K562 (cell line): ENCODE data around the gene MPHOSPH9. TPM values are rescaled to one million over a fixed set of nuclear protein-coding genes. Genes with fewer than 3 reads are reported as not detected.

Source experiments
- ATAC-seq: fragments of 200-7000 bp; cut with Tn5 transposase; 3 replicates; pipeline ENCODE4 v1.9.1; 2020; ENCODE audit warnings: moderate library complexity
- BruUV-seq: library from RNA; stranded (reverse); fragments of 400-500 nt; replicated peaks from 2 replicates; lab custom pipeline; 2021; lab: Mats Ljungman, UMichigan
- CTCF ChIA-PET: fragments of 300-600 bp; formaldehyde crosslinking; extraction: SDS; loops from one replicate; lab custom pipeline; 2021; ENCODE audit warnings: low intra/inter-chr PET ratio; lab: Yijun Ruan, JAX
- POLR2A ChIA-PET: fragments of 300-600, 350-650 bp; sonication (Branson Sonifier 250); formaldehyde crosslinking; extraction: SDS; loops from one replicate; lab custom pipeline; 2021; ENCODE audit warnings: antibody characterized with exemption, inconsistent platforms; lab: Yijun Ruan, JAX
- DNase-seq, 4 experiments: peaks; one replicate each; pipeline versions ENCODE4 v3.0.0 to v3.0.0-alpha.2; 2011 to 2018; ENCODE audit warnings: low spot score in 3 of 4, mixed read lengths in 3 of 4; ENCODE audit errors: extremely low read depth in 1 of 4
- FAIRE-seq: peaks from 2 replicates; lab custom pipeline; 2011; peaks lifted over from hg19 to GRCh38; lab: Jason Lieb, UNC
- H2AFZ ChIP-seq: 2 replicates; pipeline ENCODE4 v1.6.0; 2011; ENCODE audit warnings: low read depth, low read length, control low read depth, inconsistent platforms
- H3K27ac ChIP-seq: fragments of 200-600 bp; 3 replicates; pipeline ENCODE4 v1.8.0; 2011; ENCODE audit warnings: low read depth, mild to moderate bottlenecking, control low read depth, inconsistent platforms, low read length, moderate library complexity, mixed read lengths; ENCODE audit errors: extremely low read depth
- H3K27me3 ChIP-seq, 2 experiments: fragments of 300-600 bp in 1 of 2; 2 replicates in 1 of 2; 3 replicates in 1 of 2; pipeline versions ENCODE4 v1.6.0 to v1.8.0; 2011; ENCODE audit warnings: inconsistent platforms in 2 of 2, low read length in 2 of 2, mild to moderate bottlenecking in 1 of 2, mixed read lengths in 1 of 2, moderate library complexity in 1 of 2; ENCODE audit not compliant: control insufficient read depth in 2 of 2, insufficient read depth in 2 of 2
- H3K36me3 ChIP-seq: fragments of 300-600 bp; 3 replicates; pipeline ENCODE4 v1.8.0; 2011; ENCODE audit warnings: mild to moderate bottlenecking, low read length, inconsistent platforms; ENCODE audit not compliant: control insufficient read depth, insufficient read depth
- H3K4me1 ChIP-seq, 2 experiments: fragments of 200-600 bp in 1 of 2; replicated peaks in 1 of 2; 2 replicates in 1 of 2; 3 replicates in 1 of 2; pipeline versions ENCODE4 v1.5.1 to v1.8.0; 2011; ENCODE audit warnings: inconsistent platforms in 2 of 2, low read length in 2 of 2, mild to moderate bottlenecking in 1 of 2, mixed read lengths in 1 of 2, moderate library complexity in 1 of 2; ENCODE audit not compliant: control insufficient read depth in 2 of 2, insufficient read depth in 2 of 2
- H3K4me2 ChIP-seq: 2 replicates; pipeline ENCODE4 v1.6.1; 2011; ENCODE audit warnings: low read length, control low read depth, inconsistent platforms, mixed read lengths; ENCODE audit not compliant: insufficient read depth
- H3K4me3 ChIP-seq: fragments of 200-600 bp; sonication (generic), shearing (Covaris generic); 2 replicates; pipeline ENCODE4 v1.5.1; 2016; ENCODE audit warnings: control low read depth, inconsistent platforms
- H3K79me2 ChIP-seq: fragments of 200-600 bp; 3 replicates; pipeline ENCODE4 v1.8.0; 2011; ENCODE audit warnings: low read length, inconsistent platforms; ENCODE audit not compliant: control insufficient read depth, insufficient read depth
- H3K9ac ChIP-seq, 2 experiments: 2 replicates each; pipeline versions ENCODE4 v1.6.0 to v1.6.1; 2011; ENCODE audit warnings: low read depth in 2 of 2, low read length in 2 of 2, control low read depth in 1 of 2, inconsistent platforms in 1 of 2, mild to moderate bottlenecking in 1 of 2, mixed read lengths in 1 of 2; ENCODE audit not compliant: insufficient read depth in 1 of 2
- H3K9me1 ChIP-seq: one replicate; pipeline ENCODE4 v1.6.0; 2011; ENCODE audit warnings: inconsistent platforms, mild to moderate bottlenecking, low read length, moderate library complexity; ENCODE audit not compliant: control insufficient read depth, insufficient read depth
- H3K9me3 ChIP-seq: replicated peaks from 2 replicates; pipeline ENCODE4 v1.5.1; 2011; ENCODE audit warnings: low read depth, low read length, inconsistent platforms; ENCODE audit not compliant: control insufficient read depth, insufficient read depth
- H4K20me1 ChIP-seq: replicated peaks from 2 replicates; pipeline ENCODE4 v1.6.1; 2011; ENCODE audit warnings: low read length, inconsistent platforms, mixed read lengths; ENCODE audit not compliant: control insufficient read depth, insufficient read depth
- CREB3L1 ChIP-seq: fragments of 450-650 bp; IDR thresholded peaks from 2 replicates; pipeline ENCODE4 v1.6.1; 2014; ENCODE audit warnings: low read depth, mild to moderate bottlenecking, moderate library complexity, borderline replicate concordance
- CSDE1 ChIP-seq, 2 experiments: fragments of 450-650 bp; IDR thresholded peaks; 2 replicates each; pipeline ENCODE4 v1.6.1; 2016; ENCODE audit warnings: mild to moderate bottlenecking in 1 of 2
- DEAF1 ChIP-seq: fragments of 450-650 bp; formaldehyde crosslinking; IDR thresholded peaks from 2 replicates; pipeline ENCODE4 v1.4.0; 2020; ENCODE audit warnings: mild to moderate bottlenecking, moderate library complexity
- GATAD2B ChIP-seq: fragments of 450-650 bp; IDR thresholded peaks from 2 replicates; pipeline ENCODE4 v1.6.1; 2017; ENCODE audit warnings: mild to moderate bottlenecking, borderline replicate concordance
- GTF2A2 ChIP-seq: IDR thresholded peaks from 2 replicates; pipeline ENCODE4 v1.6.1; 2016; ENCODE audit warnings: mild to moderate bottlenecking, missing genetic modification characterization, missing compliant biosample characterization
- MCM7 ChIP-seq, 2 experiments: fragments of 450-650 bp; IDR thresholded peaks; 2 replicates each; pipeline ENCODE4 v1.6.1; 2016 to 2018
- POU5F1 ChIP-seq: fragments of 150-350 bp; IDR thresholded peaks from 2 replicates; pipeline ENCODE4 v1.6.1; 2014; ENCODE audit warnings: borderline replicate concordance, low read length, low read depth, mild to moderate bottlenecking; ENCODE audit not compliant: partially characterized antibody
- RBBP5 ChIP-seq: fragments of 200-600 bp; sonication (generic); IDR thresholded peaks from 2 replicates; pipeline ENCODE4 v1.6.1; 2012; ENCODE audit warnings: borderline replicate concordance, mild to moderate bottlenecking, low read length, control low read depth, inconsistent platforms; ENCODE audit not compliant: insufficient read depth, poor library complexity, severe bottlenecking
- RBM25 ChIP-seq: fragments of 200-400 bp; formaldehyde crosslinking; IDR thresholded peaks from 2 replicates; pipeline ENCODE4 v1.6.1; 2018; ENCODE audit warnings: low read length, low read depth, moderate library complexity; ENCODE audit not compliant: severe bottlenecking
- SIN3A ChIP-seq, 2 experiments: fragments of 150-350 bp in 1 of 2; IDR thresholded peaks; 2 replicates each; pipeline ENCODE4 v1.6.1; 2011 to 2016; ENCODE audit warnings: borderline replicate concordance in 2 of 2, low read depth in 2 of 2, low read length in 2 of 2, mild to moderate bottlenecking in 2 of 2, moderate library complexity in 2 of 2; ENCODE audit not compliant: control insufficient read depth in 1 of 2
- SMAD1 ChIP-seq: fragments of 150-350 bp; IDR thresholded peaks from 2 replicates; pipeline ENCODE4 v1.6.1; 2014; ENCODE audit warnings: low read length, low read depth; ENCODE audit not compliant: partially characterized antibody
- SREBF2 ChIP-seq: sonication (generic); formaldehyde crosslinking; IDR thresholded peaks from 2 replicates; pipeline ENCODE4 v1.4.0; 2020; ENCODE audit warnings: mild to moderate bottlenecking, missing genetic modification reagents
- ZNF398 ChIP-seq: fragments of 250-450 bp; sonication (Bioruptor Pico); IDR thresholded peaks from 2 replicates; pipeline ENCODE4 v1.8.0; 2021; ENCODE audit warnings: moderate library complexity, mild to moderate bottlenecking, inconsistent platforms
- ZNF586 ChIP-seq: fragments of 450-650 bp; formaldehyde crosslinking; conservative IDR thresholded peaks from 2 replicates; pipeline ENCODE4 v1.4.0; 2020; ENCODE audit warnings: mild to moderate bottlenecking, moderate library complexity
- WGBS: fragments of 100-300 bp; shearing (Covaris generic); methylation state at CpG from one replicate; pipeline ENCODE4 v1.1.6; 2016; ENCODE audit warnings: low coverage, mixed read lengths; ENCODE audit not compliant: insufficient coverage; ENCODE audit errors: missing lambda C conversion rate; 5-methylcytosine and 5-hydroxymethylcytosine counted together
- in situ Hi-C: fragments of 300-500 bp; cut with MboI; formaldehyde crosslinking; loops from 4 replicates; pipeline ENCODE4 v1.15.0; 2018; ENCODE audit warnings: inconsistent platforms, mixed read lengths
- intact Hi-C: fragments of 100-400 bp; cut with micrococcal nuclease; formaldehyde crosslinking; loops from 2 replicates; pipeline ENCODE4 v1.14.2; 2022
- polyA plus RNA-seq, 8 experiments: library from polyadenylated mRNA; depleted of rRNA in 4 of 8; stranded (reverse) in 5 of 8; unstranded in 3 of 8; fragments of >200 nt; fragmentation: Nextera tagmentation in 2 of 8; fragmentation: Illumina TruSeq in 1 of 8; extraction: Ambion mirVana in 2 of 8; extraction: Trizol in 1 of 8; gene quantifications; 2 replicates each; pipeline versions ENCODE4 v1.2.1 to v1.2.3, GENCODE V29; 2011 to 2014; ENCODE audit warnings: inconsistent platforms in 1 of 8, missing spikeins in 1 of 8
- total RNA-seq, 7 experiments: library from RNA; depleted of rRNA in 6 of 7; stranded (reverse); fragments of >200 nt in 6 of 7; fragmentation: Illumina TruSeq in 2 of 7; extraction: Trizol in 2 of 7; gene quantifications; 2 replicates each; pipeline versions ENCODE4 v1.2.1 to v1.2.3, GENCODE V29; 2011 to 2021; ENCODE audit warnings: low replicate concordance in 1 of 7

MPHOSPH9 gene
- total and polyA plus RNA-seq, 9 of the 15 experiments (the other 6 are each of a cell fraction or from before 2014, with no cell fraction given): 14.2 to 103 (median 54.5) TPM

- peak within 1 kb of the TSS; percentile 86 for H2AFZ ChIP-seq
- CTCF ChIA-PET: interaction anchor here (0.6 kb wide), 2 partner anchors 106 to 260 kb away, joined by 3 read pairs; no protein-coding TSS in a partner anchor
- no TSS peak for BruUV-seq
- no peak for TF ChIP-seq MCM7 (IDR thresholded peaks at IDR 0.05)
- TF ChIP-seq POU5F1: no peak
- no peak for TF ChIP-seq CSDE1 (IDR thresholded peaks at IDR 0.05)
- TF ChIP-seq SMAD1: no peak
- TF ChIP-seq ZNF398 (CRISPR knock-in tag): no peak
- TF ChIP-seq GTF2A2 (tag): no peak
- TF ChIP-seq RBM25: no peak
- 0 out of 4 replicates have a peak, but pooled peaks of 1 of the 2 experiments have one; percentile 18 for TF ChIP-seq SIN3A (IDR thresholded peaks at IDR 0.05; ENCODE audit: borderline replicate concordance in 2 of 2, control insufficient read depth in 1 of 2, low read depth in 2 of 2, low read length in 2 of 2)
- TF ChIP-seq CREB3L1: no peak
- no peak for TF ChIP-seq ZNF586
- TF ChIP-seq DEAF1 (CRISPR knock-in tag): no peak
- TF ChIP-seq SREBF2 (CRISPR knock-in tag): no peak
- TF ChIP-seq RBBP5: no peak
- peak; percentile 44; the same call in 1 of the 2 replicates for TF ChIP-seq GATAD2B
These were observed 82.0 kb downstream of the MPHOSPH9 start, which contains the start of gene PITPNM2 for GRCh38 chr12:123150744-123151456. Gene PITPNM2 (minus strand): TSS chr12:123151090. CDS start chr12:123034590, 116,500 bp downstream.

More at GRCh38 chr12:123150744-123151456, 82.0 kb downstream of the MPHOSPH9 start, which contains the start of gene PITPNM2:
- H3K4me2 ChIP-seq: peak within 1 kb of the TSS; percentile 83
- ATAC-seq (peak; percentile 85), DNase-seq (peak; percentile 77 to 87 (median 85)), FAIRE-seq (no peak)
- no peaks in the 10 kb centered on the region for H3K27me3 ChIP-seq
- POLR2A ChIA-PET: interaction anchor here (0.6 to 1.6 kb wide), 5 partner anchors 9 to 184 kb away, joined by 3 to 6 read pairs (median 4); partner anchors contain the start of genes ABCB9, MPHOSPH9 and MTRFR
- H3K4me1 ChIP-seq: peaks cover 23 to 26% of the 10 kb centered on the region in 2 experiments; a peak in 4 of 5 replicates
- H3K9me1 ChIP-seq: peaks cover 5% of the 10 kb centered on the region
- H3K27ac ChIP-seq: peak within 1 kb of the TSS; percentile 51; the same call in 2 of the 3 replicates
- in situ Hi-C loops (no loop called here), intact Hi-C loops (no loop called here)
- H3K9me3 ChIP-seq: no peaks in the 10 kb centered on the region
- WGBS: 1% methylated on average over 34 of the region's 119 CpGs
- H3K36me3 ChIP-seq: peaks cover 18% of the 10 kb centered on the region; the same call in 2 of the 3 replicates
- H3K79me2 ChIP-seq: peaks cover 18% of the 10 kb centered on the region; the same call in 2 of the 3 replicates
- peaks cover 12% of the 10 kb centered on the region for H4K20me1 ChIP-seq
- peak within 1 kb of the TSS; percentile 62 to 94 for H3K9ac ChIP-seq
- peak within 1 kb of the TSS; percentile 56 for H3K4me3 ChIP-seq
